ENCODE results near the gene MYH7. TPM values are rescaled to one million over a fixed set of nuclear protein-coding genes. Genes with fewer than 3 reads are reported as not detected.

MYH7 gene
- total RNA-seq, 1 donor from 2014 or later: not detected

- Histone ChIP-seq H3K4me1 (no peaks in the 10 kb centered on the region), H3K27ac (no peak overlapping the region), H3K27me3 (no peaks in the 10 kb centered on the region), H3K4me3 (no peak overlapping the region), H3K36me3 (no peaks in the 10 kb centered on the region), H3K9me3 (no peaks in the 10 kb centered on the region)
- intact Hi-C loops (cut with DNase I): loop anchor here (5.0 kb wide), 1 partner anchor 757 kb away; no protein-coding TSS in a partner anchor
- no peak for DNase-seq (ENCODE audit: extremely low spot score in 2 of 2)
- no peak for TF ChIP-seq POLR2A (IDR thresholded peaks at IDR 0.05)
- TF ChIP-seq POLR2AphosphoS5 (IDR thresholded peaks at IDR 0.05; ENCODE audit: insufficient read depth in 1 of 2, low read depth in 1 of 2): no peak
- TF ChIP-seq CTCF (IDR thresholded peaks at IDR 0.05): no peak
Observed at GRCh38 chr14:23409475-23409874, 26.0 kb downstream of the MYH7 start.

- Histone ChIP-seq H3K36me3 (no peaks in the 10 kb centered on the region), H3K4me3 (no peak overlapping the region), H3K4me1 (no peaks in the 10 kb centered on the region), H3K27ac (no peak overlapping the region), H3K9me3 (no peaks in the 10 kb centered on the region), H3K27me3 (no peaks in the 10 kb centered on the region)
- DNase-seq (ENCODE audit: extremely low spot score in 2 of 2): no peak
- intact Hi-C loops (cut with DNase I): loop anchor here (5.0 kb wide), 1 partner anchor 756 kb away; no protein-coding TSS in a partner anchor
- TF ChIP-seq POLR2AphosphoS5 (IDR thresholded peaks at IDR 0.05; ENCODE audit: insufficient read depth in 1 of 2, low read depth in 1 of 2) (no peak), POLR2A (IDR thresholded peaks at IDR 0.05) (no peak), CTCF (IDR thresholded peaks at IDR 0.05) (no peak)
Observed at GRCh38 chr14:23408307-23408630, 27.2 kb downstream of the MYH7 start.

DNA sequence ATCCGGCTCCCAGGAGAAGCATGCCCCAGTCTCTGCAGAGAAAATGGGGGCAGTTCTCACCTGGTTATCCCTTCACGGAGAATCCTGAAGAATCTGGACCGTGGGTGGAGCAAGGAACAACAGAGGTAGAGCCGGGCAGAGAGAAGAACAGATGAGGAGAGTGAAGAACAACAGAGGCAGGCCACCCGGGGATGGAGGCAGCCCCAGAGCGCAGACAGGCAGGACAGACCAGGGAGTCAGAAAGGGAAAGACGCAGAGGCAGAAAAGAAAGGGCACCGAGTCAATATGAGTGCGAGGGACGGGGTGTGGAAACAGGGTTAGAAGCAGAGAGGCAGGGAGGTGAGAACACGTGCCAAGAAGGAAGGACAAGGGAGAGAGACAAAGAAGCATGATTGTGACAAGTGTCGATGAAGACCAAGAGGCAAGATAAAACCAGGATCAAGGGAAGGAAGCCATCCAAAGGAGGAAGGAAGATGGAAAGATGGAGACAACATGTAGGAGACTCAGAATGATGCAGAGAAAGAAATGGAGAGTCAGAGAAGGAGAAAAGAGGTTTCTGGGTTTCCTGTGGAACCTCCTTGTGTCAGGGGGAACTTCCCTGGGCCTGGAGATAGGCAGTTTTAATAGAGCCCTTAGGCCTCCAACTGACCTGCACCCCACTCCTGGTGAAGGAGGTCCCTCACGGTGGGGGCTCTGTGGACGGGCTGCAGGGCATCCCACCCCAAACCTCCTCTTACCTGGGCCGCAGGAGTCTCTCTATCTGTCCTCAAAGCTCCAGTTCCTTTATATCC lies 27.7 kb downstream of the MYH7 start, which contains the start of gene MYH6:
MYH6 (minus strand) TSS at position 758 of the 791 bp plus-strand sequence. CDS start 1,050 bp downstream, outside the sequence.
- no peak within 1 kb of the TSS for H3K4me3 ChIP-seq
- H3K4me1 ChIP-seq: no peaks in the 10 kb centered on the region
- H3K9me3 ChIP-seq: no peaks in the 10 kb centered on the region
- TF ChIP-seq POLR2AphosphoS5 (IDR thresholded peaks at IDR 0.05; ENCODE audit: insufficient read depth in 1 of 2, low read depth in 1 of 2) (no peak), POLR2A (IDR thresholded peaks at IDR 0.05) (no peak), CTCF (IDR thresholded peaks at IDR 0.05) (no peak)
- H3K27me3 ChIP-seq: no peaks in the 10 kb centered on the region
- no peak within 1 kb of the TSS for H3K27ac ChIP-seq
- no peak for DNase-seq (ENCODE audit: extremely low spot score in 2 of 2)
- no peaks in the 10 kb centered on the region for H3K36me3 ChIP-seq
- intact Hi-C loops (cut with DNase I): loop anchor here (5.0 kb wide), 1 partner anchor 755 kb away; no protein-coding TSS in a partner anchor

DNA sequence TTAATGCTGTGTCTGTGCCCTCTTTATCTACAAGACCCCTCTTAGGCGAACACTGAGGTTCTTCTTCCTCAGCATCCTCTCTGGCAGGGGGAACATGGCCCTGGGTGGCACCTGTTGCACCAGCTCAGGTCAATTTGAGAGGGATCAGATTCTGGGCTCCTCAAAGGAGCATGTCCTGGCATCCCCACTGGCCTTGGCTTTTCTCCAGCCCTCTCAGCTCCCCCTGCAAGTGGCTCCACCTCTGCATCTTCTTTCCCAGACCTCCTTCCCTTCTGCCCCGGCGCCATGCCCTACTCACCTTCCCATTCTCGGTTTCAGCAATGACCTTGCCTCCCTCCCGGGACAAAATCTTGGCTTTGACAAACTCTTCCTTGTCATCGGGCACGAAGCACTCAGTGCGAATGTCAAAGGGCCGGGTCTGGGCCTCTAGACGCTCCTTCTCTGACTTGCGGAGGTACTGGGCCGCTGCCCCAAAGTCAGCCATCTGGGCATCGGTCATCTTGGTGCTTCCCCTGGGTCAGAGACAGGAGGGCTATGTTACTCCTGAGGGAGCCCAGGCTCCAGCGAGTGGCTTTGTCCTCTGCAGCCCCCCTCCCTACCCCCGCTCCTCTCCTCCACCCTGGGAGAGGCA lies 28.6 kb downstream of the MYH7 start:
- no peaks in the 10 kb centered on the region for H3K27me3 ChIP-seq
- no peaks in the 10 kb centered on the region for H3K36me3 ChIP-seq
- H3K4me3 ChIP-seq: no peak overlapping the region
- intact Hi-C loops (cut with DNase I): loop anchor here (5.0 kb wide), 1 partner anchor 755 kb away; no protein-coding TSS in a partner anchor
- no peak for DNase-seq (ENCODE audit: extremely low spot score in 2 of 2)
- no peaks in the 10 kb centered on the region for H3K9me3 ChIP-seq
- no peaks in the 10 kb centered on the region for H3K4me1 ChIP-seq
- TF ChIP-seq CTCF (IDR thresholded peaks at IDR 0.05) (no peak), POLR2A (IDR thresholded peaks at IDR 0.05) (no peak), POLR2AphosphoS5 (IDR thresholded peaks at IDR 0.05; ENCODE audit: insufficient read depth in 1 of 2, low read depth in 1 of 2) (no peak)
- no peak overlapping the region for H3K27ac ChIP-seq
